GM19328 (cell line): ENCODE data around the gene GBP6.
"Not testable (repeated sequence)": the region's sequence is repeated elsewhere in the genome, so short reads cannot be mapped to it uniquely, and the experiment has no call there.

Experiments used
- ATAC-seq: cut with Tn5 transposase; IDR thresholded peaks from one replicate; pipeline ENCODE4 v1.9.1; 2021; ENCODE audit warnings: mild to moderate bottlenecking, moderate library complexity; ENCODE audit not compliant: unreplicated experiment

Gene GBP6, protein sequence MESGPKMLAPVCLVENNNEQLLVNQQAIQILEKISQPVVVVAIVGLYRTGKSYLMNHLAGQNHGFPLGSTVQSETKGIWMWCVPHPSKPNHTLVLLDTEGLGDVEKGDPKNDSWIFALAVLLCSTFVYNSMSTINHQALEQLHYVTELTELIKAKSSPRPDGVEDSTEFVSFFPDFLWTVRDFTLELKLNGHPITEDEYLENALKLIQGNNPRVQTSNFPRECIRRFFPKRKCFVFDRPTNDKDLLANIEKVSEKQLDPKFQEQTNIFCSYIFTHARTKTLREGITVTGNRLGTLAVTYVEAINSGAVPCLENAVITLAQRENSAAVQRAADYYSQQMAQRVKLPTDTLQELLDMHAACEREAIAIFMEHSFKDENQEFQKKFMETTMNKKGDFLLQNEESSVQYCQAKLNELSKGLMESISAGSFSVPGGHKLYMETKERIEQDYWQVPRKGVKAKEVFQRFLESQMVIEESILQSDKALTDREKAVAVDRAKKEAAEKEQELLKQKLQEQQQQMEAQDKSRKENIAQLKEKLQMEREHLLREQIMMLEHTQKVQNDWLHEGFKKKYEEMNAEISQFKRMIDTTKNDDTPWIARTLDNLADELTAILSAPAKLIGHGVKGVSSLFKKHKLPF

DNA sequence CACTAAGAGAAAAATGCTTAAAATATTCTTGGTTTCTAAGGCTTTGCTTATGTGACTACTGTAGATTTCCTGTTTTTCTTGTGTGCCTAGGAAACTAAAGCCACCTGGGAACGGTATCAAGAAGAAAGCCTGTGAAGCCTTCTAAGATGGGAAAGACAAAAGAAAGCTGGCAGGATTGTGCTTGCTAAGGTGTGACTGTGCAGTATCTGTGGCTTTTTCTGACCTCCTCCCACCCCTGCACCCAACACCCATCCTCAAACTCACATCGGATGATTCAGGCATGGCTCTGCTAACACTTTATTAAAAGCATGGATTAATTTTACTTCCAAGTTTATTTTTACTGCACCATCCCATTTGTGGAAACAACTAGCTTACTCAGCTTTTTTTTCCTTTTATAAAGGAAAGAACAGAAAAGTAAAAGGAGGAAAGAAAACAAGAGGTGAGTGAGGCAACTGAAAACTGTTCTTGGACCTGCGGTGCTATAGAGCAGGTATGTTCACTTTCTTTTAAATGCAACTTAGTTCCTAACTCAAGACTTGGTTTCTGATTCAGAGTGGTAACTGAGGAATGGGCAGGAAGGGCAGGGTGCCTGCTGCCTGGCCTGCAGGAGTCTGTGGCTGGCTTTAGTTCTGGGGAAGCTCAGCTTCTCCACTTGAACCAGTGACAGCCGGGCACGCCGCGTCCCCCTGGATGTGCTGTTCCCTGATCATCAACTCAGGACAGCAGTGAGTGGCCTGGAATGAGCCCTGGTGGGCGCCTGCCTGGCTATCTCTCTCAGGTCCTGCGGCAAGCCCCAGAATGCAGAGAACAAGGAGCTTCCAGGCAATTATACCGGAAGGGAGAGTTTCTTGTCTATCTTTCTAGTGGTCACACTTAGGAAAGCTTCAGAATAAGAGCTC, at the start of gene GBP6:
GBP6 (plus strand) TSS at position 422 of the 899 bp plus-strand sequence. CDS start 4,493 bp downstream, outside the sequence.
- ATAC-seq: no peak

DNA sequence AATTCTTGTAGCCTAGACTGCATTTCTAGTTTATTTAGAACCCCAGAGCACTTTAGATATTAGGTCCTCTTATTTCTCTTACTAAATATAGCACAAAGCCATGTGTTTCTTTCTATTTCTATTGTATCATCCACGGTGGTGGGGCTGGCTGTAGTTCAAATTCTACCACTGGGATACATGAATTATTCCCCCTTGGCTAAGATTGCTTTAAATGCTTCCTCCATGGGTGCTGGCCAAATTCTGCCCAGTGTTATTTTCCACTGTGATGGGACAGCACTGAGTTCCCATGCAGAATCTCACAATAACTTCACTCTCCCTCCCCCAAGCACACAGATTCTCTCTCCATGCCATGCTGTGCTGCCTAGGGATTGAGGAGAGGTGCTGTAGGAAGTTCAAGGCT, 41.5 kb upstream of the GBP6 start:
- no peak for ATAC-seq

DNA sequence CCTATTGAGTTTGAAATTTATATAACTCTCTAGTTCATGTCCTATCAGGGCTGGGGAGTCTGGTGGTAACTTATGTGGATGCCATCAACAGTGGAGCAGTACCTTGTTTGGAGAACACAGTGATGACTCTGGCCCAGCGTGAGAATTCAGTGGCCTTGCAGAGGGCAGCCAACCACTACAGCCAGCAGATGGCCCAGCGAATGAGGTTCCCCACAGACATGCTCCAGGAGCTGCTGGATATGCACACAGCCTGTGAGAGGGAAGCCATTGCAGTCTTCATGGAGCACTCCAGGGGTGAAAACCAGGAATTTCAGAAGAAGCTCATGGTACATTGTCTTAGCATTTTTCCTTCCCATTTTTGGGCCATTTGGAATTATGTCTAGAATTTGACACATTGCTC, 32.0 kb upstream of the GBP6 start:
- ATAC-seq: no peak

DNA sequence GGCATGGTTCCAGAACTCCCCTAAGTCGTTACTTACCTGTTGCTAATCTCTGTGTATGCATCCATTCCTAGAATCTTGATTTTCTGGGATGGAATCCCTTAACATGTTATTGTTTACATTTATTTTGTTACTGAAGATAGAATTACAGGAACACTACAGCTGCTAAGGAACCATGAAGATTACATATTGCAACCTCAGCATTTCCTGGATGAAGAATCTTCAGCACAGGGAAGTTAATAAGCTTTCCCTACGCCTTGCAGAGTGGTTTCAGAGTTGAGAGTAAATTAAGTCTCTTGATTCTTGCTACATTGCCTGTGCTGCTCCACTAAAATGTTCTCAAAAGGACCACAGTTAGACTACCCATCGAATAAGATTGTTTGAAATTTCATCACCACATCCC, 31.4 kb upstream of the GBP6 start:
- ATAC-seq: no peak

DNA sequence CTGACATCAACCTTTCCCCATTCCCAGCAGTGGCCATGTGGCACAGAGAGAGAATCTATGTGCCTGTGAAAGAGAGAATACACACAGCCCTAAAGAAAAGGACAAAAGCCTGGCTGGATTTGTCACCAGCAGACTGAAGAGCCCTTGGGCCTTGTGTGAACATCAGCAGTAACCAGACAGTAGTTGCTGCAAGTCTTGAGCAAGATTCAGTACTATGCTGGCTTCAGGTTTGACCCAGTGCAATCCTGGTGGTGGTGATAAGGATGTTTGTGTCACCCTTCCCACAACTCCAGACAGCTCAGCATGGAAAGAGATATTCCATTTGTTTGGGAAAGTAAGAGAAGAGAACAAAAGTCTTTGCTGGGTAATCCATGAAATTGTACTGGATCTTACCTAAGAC, 28.4 kb upstream of the GBP6 start:
- ATAC-seq: no peak

DNA sequence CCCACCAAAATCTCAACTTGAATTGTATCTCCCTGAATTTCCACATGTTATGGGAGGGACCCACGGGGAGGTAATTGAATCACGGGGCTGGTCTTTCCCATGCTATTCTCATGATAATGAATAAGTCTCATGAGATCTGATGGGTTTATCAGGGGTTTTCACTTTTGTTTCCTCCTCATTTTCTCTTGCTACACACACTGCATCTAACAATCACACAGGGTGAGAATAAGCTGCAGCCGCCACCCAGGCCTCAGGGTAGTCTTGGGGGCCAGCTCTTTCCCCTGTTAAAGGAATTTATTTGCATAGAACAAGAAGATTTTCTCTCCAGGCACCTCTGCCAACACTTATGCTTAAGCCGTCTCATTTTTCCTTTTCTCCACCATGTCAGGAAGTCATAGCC, 26.0 kb upstream of the GBP6 start:
- no peak for ATAC-seq

DNA sequence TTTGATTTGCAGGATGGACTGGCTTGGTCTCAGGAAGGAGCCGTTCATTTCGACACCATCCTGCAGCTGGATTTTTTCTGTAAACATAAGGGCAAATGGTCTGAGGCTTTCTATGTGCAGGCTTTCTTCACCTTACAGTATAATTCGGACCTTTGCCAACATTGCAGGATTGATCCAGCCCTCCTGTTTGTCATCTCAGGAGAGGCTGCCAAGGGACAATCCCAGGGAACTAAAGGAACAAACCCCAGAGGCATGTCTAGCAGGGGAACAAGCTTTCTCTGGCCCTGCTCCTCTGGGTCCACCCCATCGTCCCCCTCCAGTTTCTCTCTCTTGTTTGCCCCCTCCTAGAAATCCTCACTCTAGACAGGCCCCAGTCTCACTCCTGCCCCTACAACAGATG, 24.8 kb upstream of the GBP6 start:
- ATAC-seq: no peak

DNA sequence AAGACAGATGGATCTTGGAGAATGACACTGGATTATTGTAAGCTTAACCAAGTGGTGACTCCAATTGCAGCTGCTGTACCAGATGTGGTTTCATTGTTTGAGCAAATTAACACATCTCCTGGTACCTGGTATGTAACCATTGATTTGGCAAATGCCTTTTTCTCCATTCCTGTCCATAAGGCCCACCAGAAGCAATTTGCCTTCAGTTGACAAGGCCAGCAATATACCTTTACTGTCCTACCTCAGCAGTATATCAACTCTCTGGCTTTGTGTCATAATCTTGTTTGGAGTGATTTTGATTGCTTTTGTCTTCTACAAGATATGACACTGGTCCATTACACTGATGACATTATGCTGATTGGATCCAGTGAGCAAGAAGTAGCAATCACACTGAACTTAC, 18.4 kb upstream of the GBP6 start:
- not testable (repeated sequence) for ATAC-seq

DNA sequence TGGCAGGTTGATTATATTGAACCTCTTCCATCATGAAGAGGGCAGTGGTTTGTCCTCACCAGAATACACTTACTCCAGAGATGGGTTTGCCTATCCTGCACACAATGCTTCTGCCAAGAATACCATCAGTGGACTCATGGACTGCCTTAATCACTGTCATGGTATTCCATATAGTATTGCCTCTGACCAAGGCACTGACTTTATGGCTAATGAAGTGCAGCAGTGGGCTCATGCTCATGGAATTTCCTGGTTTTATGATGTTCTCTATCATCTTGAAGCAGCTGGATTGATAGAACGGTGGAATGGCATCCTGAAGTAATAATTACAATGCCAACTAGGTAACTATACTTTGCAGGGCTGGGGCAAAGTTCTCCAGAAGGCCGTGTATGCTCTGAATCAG, 16.6 kb upstream of the GBP6 start:
- no peak for ATAC-seq

DNA sequence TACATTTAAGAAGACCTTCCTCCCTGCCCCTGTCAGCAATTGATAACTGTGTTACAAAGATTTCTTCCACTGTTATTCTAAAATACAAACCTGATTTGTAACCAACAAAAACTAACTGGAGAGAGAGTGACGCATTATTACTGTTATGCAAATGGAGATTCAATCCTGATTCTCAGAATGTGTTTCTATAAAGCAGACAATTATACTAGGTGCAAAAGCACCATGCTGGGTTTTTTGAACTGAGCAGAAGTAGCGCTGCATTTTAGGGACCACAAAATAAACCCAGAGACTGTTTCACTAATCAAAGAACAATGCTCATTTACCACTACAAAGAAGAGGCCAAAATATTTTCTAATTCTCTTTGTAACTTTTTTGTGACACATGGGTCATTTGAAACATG, 13.6 kb upstream of the GBP6 start:
- ATAC-seq: no peak

DNA sequence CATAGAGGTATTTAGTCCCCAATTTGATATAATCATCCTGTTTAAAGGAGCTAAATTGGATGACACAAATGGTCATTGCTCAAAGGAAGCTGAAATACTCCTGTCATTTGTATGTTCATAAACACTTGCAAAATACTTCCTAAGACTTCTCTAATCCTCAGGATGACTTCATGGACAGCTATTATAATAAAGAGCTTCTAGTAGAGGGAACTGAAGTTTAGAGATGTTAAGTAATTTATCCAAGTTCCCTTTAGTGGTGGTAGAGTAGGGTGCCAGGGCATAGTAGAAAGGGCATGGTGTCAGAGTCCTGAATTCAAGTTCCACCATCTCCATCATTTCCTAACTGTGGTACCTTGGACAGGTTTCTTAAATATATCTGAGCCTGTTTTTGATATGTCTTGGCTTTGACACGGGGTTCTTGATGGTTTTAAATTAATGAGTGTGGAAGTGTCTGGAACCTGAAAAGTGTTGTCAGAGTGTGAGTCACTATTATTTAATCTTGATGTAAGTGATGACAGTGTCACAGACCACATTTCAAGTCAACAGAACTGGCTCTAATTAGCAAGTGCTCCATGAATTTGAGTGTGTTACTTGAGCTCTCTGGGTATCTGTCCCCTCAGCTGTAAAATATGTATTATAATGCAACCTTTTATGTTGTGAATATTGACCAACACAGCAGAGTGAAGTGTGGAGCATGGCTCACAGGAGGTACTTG, 12.1 kb upstream of the GBP6 start:
- ATAC-seq: no peak

DNA sequence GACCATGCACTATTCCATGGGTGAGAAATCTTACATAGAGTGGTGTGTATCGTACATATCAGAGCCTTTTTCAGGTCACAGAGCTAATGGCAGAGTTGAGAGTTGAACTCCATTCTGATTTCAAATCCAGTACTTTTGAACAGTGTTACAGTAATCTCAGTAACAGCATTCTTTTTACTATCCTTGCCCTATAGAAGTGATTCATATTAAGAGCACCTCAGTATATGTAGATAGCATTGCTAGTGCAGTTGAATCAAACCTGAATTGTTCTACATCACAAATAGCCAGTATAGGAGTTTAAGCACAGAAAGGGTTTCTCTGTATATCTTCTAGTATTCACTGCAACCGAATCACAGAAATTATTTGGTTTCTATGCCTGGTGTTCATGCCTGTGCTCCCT, 11.4 kb upstream of the GBP6 start:
- ATAC-seq: no peak

DNA sequence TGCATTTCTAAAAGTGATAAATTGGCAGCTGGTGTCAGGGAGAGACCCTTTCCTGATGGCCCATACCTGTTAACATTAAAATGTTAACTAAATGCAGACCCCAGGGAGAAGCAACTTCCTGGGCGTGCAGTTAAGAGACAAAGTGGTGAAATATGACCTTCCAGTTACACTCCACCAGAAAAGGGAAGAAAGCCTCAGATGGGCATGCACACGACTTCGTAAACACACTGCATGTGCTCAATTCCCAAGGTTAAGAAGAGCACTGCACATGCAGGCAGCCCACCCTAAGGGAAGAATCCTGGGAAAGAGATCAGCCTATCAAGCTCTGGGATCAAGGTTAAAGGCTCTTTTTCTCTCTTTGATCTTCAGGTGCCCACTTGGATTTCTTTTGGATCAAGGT, 9.7 kb upstream of the GBP6 start:
- no peak for ATAC-seq

DNA sequence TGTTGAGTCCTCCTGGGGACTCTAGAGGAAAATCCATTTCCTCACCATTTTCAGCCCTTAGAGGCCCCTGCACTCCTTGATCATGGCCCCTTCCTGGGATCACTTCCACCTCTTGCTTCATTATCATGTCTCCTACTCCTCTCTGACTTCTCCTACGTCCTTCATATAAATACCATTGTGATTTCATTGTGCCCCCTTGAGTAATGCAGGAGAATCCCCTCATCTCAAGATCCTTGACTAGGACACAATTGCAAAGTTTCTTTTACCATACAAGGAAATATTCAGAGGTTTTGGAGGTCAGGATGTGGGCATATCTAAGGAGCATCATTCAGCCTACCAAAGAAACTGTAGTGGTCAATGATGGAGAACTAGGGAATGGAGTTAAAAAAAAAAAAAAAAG, 8.8 kb upstream of the GBP6 start:
- ATAC-seq: no peak

DNA sequence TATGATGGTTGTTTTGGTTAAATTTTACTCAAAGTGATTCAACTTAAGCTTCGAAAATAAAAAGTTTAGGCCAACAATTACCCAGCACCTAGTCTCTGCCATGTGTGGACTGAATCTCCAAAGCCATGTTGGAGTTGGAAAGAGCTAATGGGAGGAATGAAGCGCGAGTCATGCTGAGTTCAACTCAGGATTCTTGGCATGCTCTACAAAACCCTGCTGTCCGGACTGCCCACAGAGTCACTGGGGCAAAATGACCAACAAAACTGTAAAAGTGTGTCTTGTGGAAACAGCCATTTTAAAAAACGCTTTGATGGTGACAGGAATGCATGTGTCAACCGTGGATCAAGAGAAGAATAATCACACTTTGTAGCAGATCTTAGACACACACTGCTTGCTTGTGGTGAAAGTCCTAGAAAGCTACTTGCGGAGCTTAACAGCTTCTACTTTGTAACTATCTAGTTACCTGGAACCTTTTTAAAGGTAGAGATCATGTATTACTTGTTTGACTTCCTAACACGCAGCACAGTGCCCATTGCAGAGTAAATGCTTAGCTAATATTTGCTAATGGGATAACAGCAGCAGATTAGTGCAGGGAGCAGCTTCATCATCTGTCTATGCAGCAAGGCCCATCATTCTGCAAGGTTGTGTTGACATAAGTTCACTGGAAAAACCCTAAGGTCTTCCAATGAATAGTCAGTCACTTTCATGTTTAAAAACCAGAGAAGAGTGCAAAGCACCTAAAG, 7.0 kb upstream of the GBP6 start:
- ATAC-seq: no peak

DNA sequence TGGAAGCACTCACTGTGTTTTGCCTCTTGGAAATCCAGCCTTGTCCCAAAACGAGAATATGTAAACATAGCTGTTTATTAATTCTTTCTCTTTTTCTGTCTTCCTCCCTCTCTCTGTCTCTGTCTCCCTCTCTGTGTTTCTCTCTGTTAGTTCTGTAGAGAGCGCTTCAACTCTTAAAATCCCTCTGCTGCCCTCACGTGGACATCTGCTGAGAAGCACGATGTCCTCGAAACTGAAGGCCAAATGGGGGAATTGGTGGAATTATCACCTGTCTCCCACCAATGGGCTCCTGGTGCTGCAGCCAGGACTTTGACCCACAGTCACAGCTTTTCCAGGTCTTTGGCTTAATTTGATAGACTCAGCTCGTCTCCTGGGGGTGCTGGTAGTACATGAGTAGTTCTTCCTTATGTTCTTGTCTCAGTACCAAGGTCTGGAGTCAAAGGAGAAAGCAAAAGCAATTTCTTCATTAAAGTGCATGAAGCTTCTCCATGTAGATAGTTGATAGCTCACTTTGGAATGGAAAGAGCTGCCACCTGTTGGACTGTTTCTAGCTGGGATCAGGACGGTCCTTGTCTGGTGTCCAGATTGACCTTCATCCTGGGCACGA, 5.5 kb upstream of the GBP6 start:
- ATAC-seq: no peak

DNA sequence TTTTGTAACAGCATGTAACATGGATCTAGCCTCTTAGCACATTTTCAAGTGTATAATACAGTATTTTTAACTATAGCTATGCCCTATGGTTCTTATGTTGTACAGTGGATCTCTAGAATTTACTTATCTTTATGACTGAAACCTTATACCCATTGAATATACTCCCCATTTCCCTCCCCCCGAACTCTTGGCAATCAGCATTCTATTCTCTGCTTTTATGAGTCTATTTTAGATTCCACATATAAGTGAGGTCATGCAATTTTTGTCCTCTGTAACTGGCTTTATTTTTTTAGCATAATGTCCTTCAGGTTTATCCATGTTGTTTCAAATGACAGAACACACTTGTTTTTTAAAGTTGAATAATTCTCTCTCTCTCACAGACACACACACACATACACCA, 3.1 kb upstream of the GBP6 start:
- ATAC-seq: no peak

DNA sequence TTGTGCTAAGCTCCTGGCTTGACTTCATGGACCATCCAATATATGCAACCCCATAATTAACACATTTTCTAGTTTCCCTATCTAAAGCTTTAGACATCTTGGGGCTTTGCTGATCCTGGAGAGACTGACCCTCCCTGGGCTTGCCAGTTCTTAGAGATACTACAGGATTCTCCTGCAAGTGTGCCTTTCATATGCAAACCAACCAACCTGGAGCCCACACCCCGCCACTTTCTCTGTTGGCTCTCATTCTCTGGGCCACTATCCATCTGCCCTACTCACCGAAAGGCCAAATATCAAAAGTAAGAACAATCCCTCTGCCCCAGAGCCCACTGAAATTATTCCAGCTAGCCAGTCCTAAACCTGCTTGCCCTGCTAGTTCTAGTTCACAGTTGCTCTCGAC, 2.2 kb upstream of the GBP6 start:
- no peak for ATAC-seq

DNA sequence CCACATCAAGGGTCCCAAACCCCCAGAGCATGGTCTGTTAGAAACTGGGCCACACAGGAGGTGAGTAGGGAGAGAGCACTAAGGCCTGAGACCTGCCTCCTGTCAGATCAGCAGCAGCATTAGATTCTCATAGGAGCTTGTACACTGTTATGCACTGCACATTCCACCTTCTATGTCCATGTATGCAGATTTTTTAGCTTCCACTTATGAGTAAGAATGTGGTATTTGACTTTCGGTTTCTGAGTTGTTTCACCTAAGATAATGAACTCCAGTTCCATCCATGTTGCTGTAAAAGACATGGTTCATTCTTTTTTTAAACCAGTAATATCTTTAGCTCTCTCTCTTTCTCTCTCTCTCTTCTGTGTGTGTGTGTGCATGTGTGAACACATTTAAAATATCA, 663 bp upstream of the GBP6 start:
- ATAC-seq: peak; percentile 93

DNA sequence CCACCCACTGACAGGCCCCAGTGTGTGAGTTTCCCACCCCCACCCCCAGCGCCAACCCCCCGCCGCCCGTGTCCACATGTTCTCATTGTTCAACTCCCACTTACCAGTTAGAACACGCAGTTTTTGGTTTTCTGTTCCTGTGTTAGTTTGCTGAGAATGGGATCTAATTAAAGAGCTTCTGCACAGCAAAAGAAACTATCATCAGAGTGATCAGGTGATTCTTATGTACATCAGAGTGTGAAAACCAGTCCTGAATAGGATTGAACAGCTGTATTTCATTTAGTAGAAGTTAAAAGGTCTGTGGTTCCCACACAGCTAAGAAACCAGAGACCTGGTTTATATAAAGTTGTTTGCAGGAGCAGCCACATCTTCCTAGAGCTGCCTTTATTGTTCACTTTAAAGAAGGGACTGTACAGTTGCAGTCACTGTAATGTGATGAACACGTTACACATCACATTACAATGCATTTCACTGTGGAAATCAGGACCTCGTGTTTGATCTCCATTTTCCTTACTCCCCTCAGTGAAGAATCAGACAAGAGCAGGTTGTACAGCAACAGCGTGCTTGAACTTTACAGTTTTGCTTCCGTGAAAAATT, 1.2 kb downstream of the GBP6 start:
- no peak for ATAC-seq
